H1 (cell line): ENCODE measurements around the gene AP2A2. TPM values are rescaled to one million over a fixed set of nuclear protein-coding genes. Genes with fewer than 3 reads are reported as not detected.

Experiments used
- BCL11A ChIP-seq, 2 experiments: IDR thresholded peaks; one replicate each; pipeline ENCODE4 v1.6.1; 2011; ENCODE audit warnings: low read depth in 2 of 2, low read length in 2 of 2, mild to moderate bottlenecking in 2 of 2
- CBX8 ChIP-seq: fragments of 300-800, 300-1000 bp; sonication (generic); IDR thresholded peaks from 2 replicates; pipeline ENCODE4 v1.7.1; 2016; ENCODE audit warnings: low read depth, low read length, borderline replicate concordance
- CTBP2 ChIP-seq: IDR thresholded peaks from 2 replicates; pipeline ENCODE4 v1.7.0; 2011; ENCODE audit warnings: borderline replicate concordance, mild to moderate bottlenecking, moderate library complexity, mixed read lengths, low read length; ENCODE audit not compliant: insufficient read depth, insufficient read length
- NRF1 ChIP-seq: IDR thresholded peaks from 2 replicates; pipeline ENCODE4 v1.6.1; 2011; ENCODE audit warnings: mild to moderate bottlenecking, low read depth, low read length, improper control_type of control experiment
- polyA plus RNA-seq, 7 experiments: library from polyadenylated mRNA; depleted of rRNA in 3 of 7; stranded (reverse) in 5 of 7; unstranded in 2 of 7; fragments of >200 nt in 5 of 7; fragments of 200-250 nt in 2 of 7; gene quantifications; 1 replicate in 5 of 7; 2 replicates in 1 of 7; 4 replicates in 1 of 7; pipeline versions ENCODE4 v1.2.1 to v1.2.3, GENCODE V29; 2011 to 2013; ENCODE audit warnings: missing spikeins in 2 of 7, mixed read lengths in 2 of 7
- total RNA-seq: library from RNA; stranded (reverse); fragmentation: NEBNext Ultra II Directional; extraction: Animal tissue kit (Norgen Biotek cat#: 25700); gene quantifications from 2 replicates; pipeline ENCODE4 v1.2.1, GENCODE V29; 2021

Gene AP2A2
- total and polyA plus RNA-seq, 2 of the 8 experiments (the other 6 are each of a cell fraction or from before 2014, with no cell fraction given): 50.0 to 65.0 TPM

DNA sequence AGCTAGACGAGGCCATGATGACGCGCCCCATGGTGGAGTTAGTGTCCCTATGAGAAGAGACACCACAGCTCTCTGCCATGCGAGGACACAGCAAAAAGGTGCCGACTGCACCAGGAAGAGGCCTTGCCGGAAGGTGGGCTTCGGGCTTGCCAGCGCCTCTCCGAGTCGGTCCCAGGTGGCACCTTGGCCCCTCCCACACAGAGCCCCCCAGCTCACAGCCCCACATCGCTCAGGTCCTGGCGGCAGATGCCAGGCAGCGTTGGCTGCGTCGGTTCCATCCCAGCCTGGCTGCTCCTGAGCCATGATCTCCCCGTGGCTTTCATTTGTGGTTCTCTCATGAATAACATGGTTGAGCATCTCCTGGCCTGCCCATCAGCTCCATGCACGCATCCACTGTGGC lies 39.1 kb upstream of the AP2A2 start (continued):
- TF ChIP-seq NRF1: no peak
- TF ChIP-seq BCL11A (IDR thresholded peaks at IDR 0.05; ENCODE audit: low read depth in 2 of 2, low read length in 2 of 2): no peak
- TF ChIP-seq CBX8: no peak
- no peak for TF ChIP-seq CTBP2
- TF ChIP-seq, all 59 proteins: peak for 0
